Right atrium auricular region (tissue), 2 donors: ENCODE data around the gene CLTC. TPM values are rescaled to one million over a fixed set of nuclear protein-coding genes. Genes with fewer than 3 reads are reported as not detected.

ENCODE experiments used
- DNase-seq: peaks from one replicate; pipeline ENCODE4 v3.0.0-alpha.2; 2019; ENCODE audit warnings: low spot score
- H3K27ac ChIP-seq, 2 donors: fragments of 200-600 bp; sonication (generic); 1 replicate in 1 of 2; 2 replicates in 1 of 2; pipeline ENCODE4 v1.5.1; 2016 to 2019
- H3K27me3 ChIP-seq, 2 donors: fragments of 200-600 bp; sonication (generic); one replicate each; pipeline versions ENCODE4 v1.5.1 to v1.6.0; 2017 to 2019
- H3K36me3 ChIP-seq: fragments of 200-600 bp; sonication (generic); one replicate; pipeline ENCODE4 v1.5.1; 2016
- H3K4me1 ChIP-seq, 2 donors: fragments of 200-600 bp; sonication (generic); one replicate each; pipeline versions ENCODE4 v1.5.1 to v1.6.0; 2017 to 2019
- H3K4me3 ChIP-seq, 2 donors: fragments of 200-600 bp; sonication (generic); 1 replicate in 1 of 2; 2 replicates in 1 of 2; pipeline ENCODE4 v1.5.1; 2017 to 2019; ENCODE audit warnings: mild to moderate bottlenecking in 1 of 2, moderate library complexity in 1 of 2
- H3K9me3 ChIP-seq, 2 donors: fragments of 200-600 bp; sonication (generic); one replicate each; pipeline ENCODE4 v1.5.1; 2019
- total RNA-seq, 2 donors: library from RNA; depleted of rRNA; stranded (reverse); fragments of >200 nt; gene quantifications; one replicate each; pipeline ENCODE4 v1.1.0, GENCODE V29; 2016
- TF ChIP-seq, protein P1 (sequence below), 2 donors: fragments of 200-600 bp; sonication (generic); IDR thresholded peaks; one replicate each; pipeline ENCODE4 v1.5.1; 2019; ENCODE audit warnings: antibody characterized with exemption in 2 of 2

CLTC gene
- total RNA-seq, 2 donors from 2014 or later, result 183 to 256 TPM

GRCh38 chr17:59629174-59629573, 9.5 kb downstream of the CLTC start:
- no peak overlapping the region for H3K27ac ChIP-seq

GRCh38 chr17:59631276-59631675, 11.6 kb downstream of the CLTC start:
- TF ChIP-seq, protein P1, sequence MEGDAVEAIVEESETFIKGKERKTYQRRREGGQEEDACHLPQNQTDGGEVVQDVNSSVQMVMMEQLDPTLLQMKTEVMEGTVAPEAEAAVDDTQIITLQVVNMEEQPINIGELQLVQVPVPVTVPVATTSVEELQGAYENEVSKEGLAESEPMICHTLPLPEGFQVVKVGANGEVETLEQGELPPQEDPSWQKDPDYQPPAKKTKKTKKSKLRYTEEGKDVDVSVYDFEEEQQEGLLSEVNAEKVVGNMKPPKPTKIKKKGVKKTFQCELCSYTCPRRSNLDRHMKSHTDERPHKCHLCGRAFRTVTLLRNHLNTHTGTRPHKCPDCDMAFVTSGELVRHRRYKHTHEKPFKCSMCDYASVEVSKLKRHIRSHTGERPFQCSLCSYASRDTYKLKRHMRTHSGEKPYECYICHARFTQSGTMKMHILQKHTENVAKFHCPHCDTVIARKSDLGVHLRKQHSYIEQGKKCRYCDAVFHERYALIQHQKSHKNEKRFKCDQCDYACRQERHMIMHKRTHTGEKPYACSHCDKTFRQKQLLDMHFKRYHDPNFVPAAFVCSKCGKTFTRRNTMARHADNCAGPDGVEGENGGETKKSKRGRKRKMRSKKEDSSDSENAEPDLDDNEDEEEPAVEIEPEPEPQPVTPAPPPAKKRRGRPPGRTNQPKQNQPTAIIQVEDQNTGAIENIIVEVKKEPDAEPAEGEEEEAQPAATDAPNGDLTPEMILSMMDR (IDR thresholded peaks at IDR 0.05), result no peak
- Histone ChIP-seq H3K27me3 (no peaks in the 10 kb centered on the region), H3K9me3 (no peaks in the 10 kb centered on the region), H3K4me1 (peaks cover 0 to 82% of the 10 kb centered on the region in 2 donors), H3K27ac (no peak overlapping the region), H3K36me3 (no peaks in the 10 kb centered on the region), H3K4me3 (no peak overlapping the region)
- no peak for DNase-seq

More at GRCh38 chr17:59629174-59629573, 9.5 kb downstream of the CLTC start:
- Histone ChIP-seq H3K4me1 (peaks cover 0 to 84% of the 10 kb centered on the region in 2 donors), H3K27me3 (no peaks in the 10 kb centered on the region), H3K4me3 (no peak overlapping the region), H3K9me3 (no peaks in the 10 kb centered on the region), H3K36me3 (no peaks in the 10 kb centered on the region)
- TF ChIP-seq, protein P1 (IDR thresholded peaks at IDR 0.05), result no peak
- no peak for DNase-seq

DNA sequence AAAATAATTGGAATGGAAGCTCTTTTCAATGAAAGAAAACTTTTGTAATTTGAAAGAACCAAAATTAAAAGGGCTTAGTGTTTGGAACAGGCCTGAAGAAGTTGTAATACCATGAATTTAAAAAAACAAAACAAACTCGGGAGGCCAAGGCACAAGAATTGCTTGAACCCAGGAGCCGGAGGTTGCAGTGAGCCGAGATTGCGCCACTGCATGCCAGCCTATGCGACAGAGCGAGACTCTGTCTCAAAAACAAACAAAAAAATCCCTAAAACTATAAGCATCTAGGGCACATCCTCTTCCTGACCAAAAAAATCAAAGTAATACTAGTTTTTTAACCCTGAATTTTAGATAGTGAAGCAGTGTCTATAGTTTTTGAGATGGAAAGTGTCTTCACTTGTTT, 12.7 kb downstream of the CLTC start:
- Histone ChIP-seq H3K36me3 (no peaks in the 10 kb centered on the region), H3K27ac (no peak overlapping the region), H3K4me3 (no peak overlapping the region), H3K27me3 (no peaks in the 10 kb centered on the region), H3K9me3 (no peaks in the 10 kb centered on the region), H3K4me1 (peaks cover 0 to 71% of the 10 kb centered on the region in 2 donors)
- TF ChIP-seq, protein P1 (IDR thresholded peaks at IDR 0.05), result no peak
- no peak for DNase-seq

- Histone ChIP-seq H3K4me3 (no peak overlapping the region), H3K27ac (no peak overlapping the region), H3K36me3 (no peaks in the 10 kb centered on the region), H3K27me3 (no peaks in the 10 kb centered on the region), H3K9me3 (no peaks in the 10 kb centered on the region), H3K4me1 (peaks cover 0 to 72% of the 10 kb centered on the region in 2 donors)
- no peak for DNase-seq
- TF ChIP-seq, protein P1 (IDR thresholded peaks at IDR 0.05), result no peak
Observed at GRCh38 chr17:59633658-59634359, 14.1 kb downstream of the CLTC start.

DNA sequence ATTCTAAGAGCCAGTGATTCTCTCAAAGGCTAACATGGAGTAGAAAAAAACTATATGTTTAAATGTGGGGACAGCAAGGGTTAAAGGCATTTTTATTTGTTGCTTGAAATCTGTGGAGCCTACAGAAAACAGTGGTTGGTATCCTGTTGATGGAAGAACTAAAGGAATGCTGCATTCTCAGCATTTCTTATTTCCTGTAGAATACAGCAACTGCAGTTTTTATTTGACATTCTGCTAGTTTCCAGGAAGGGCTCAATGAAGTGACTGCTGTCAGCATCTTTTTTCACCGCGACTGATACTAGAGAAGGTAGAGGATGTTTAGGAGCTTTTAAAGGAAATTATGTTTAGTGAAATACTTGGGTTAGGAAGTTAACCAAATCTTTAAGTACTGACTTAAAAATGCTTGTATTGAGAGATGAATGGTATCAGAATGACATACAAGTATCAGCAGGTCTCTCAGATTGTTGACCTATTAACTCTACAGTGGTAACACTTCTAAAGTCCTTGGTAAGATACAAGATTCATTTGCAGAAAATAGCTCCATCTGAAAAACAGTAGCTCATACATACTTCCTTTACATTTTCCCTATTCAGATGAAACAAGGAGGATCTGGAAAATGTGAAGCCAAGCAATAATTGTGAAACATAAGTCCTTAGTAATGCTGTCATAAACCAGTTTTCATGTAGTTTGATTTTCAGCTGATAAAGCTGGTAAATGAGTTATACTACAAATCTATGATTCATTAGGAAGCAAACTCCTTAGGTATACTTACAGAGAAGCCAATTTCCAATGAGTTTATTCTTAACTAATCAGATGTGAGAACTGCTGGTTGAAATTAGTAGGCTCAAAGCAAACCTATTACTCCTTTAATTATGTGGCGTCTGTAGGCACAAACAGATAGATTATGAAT, 15.2 kb downstream of the CLTC start:
- Histone ChIP-seq H3K36me3 (no peaks in the 10 kb centered on the region), H3K27ac (peak overlapping the region in 1 of 2 donors; percentile 13), H3K9me3 (no peaks in the 10 kb centered on the region), H3K4me3 (no peak overlapping the region), H3K27me3 (no peaks in the 10 kb centered on the region), H3K4me1 (peaks cover 0 to 76% of the 10 kb centered on the region in 2 donors)
- TF ChIP-seq, protein P1 (IDR thresholded peaks at IDR 0.05), result no peak
- no peak for DNase-seq
